GM10266 (cell line): ENCODE measurements around the gene ALAS1.

Experiments used
- DNase-seq: peaks from one replicate; pipeline ENCODE4 v3.0.0; 2012; ENCODE audit errors: extremely low spot score
- CTCF ChIP-seq: IDR thresholded peaks from 2 replicates; pipeline ENCODE4 v1.5.1; 2012; ENCODE audit warnings: mild to moderate bottlenecking, low read depth; ENCODE audit not compliant: control insufficient read depth, insufficient read depth; ENCODE audit errors: missing control alignments

The ALAS1 gene

DNA sequence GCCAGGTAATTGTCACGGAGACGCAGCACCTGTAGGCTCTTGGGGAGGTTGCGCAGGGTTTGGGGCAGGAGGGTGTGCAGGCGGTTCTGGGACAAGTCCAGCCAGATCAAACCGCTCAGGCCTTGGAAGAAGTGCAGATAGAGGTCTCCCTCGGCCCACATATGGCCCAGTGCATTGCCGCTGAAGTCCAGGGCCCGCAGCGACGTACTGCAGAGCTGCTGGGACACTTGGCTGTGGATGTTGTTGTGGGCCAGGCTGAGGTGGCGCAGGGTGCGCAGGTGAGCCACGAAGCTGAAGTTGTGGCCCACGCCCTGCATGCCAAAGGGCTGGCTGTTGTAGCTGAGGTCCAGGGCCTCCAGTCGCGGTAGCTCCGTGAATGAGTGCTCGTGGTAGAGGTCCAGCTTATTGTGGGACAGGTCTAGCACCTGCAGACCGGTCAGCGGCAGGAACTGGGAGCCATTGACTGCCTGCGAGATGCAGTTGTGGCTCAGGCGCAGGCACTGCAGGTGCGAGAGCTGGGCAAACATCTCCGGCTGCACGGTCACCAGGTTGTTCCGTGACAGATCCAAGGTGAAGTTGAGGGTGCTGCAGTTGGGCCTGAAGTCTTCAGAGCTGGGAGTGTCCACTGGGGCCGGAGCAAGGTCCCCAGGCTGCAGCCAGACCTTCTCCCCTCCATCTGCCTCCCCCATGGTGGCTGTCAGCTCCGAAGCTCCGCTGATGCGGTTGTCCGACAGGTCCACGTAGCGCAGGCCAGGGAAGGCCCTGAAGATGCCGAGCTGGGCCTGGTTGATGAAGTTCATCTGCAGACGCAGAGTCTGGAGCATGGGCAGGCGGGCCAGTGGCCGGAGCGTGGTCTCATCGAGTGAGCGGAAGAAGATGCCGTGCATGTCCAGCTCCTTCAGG, 24.6 kb downstream of the ALAS1 start:
- no peak for DNase-seq
- TF ChIP-seq CTCF = no peak

DNA sequence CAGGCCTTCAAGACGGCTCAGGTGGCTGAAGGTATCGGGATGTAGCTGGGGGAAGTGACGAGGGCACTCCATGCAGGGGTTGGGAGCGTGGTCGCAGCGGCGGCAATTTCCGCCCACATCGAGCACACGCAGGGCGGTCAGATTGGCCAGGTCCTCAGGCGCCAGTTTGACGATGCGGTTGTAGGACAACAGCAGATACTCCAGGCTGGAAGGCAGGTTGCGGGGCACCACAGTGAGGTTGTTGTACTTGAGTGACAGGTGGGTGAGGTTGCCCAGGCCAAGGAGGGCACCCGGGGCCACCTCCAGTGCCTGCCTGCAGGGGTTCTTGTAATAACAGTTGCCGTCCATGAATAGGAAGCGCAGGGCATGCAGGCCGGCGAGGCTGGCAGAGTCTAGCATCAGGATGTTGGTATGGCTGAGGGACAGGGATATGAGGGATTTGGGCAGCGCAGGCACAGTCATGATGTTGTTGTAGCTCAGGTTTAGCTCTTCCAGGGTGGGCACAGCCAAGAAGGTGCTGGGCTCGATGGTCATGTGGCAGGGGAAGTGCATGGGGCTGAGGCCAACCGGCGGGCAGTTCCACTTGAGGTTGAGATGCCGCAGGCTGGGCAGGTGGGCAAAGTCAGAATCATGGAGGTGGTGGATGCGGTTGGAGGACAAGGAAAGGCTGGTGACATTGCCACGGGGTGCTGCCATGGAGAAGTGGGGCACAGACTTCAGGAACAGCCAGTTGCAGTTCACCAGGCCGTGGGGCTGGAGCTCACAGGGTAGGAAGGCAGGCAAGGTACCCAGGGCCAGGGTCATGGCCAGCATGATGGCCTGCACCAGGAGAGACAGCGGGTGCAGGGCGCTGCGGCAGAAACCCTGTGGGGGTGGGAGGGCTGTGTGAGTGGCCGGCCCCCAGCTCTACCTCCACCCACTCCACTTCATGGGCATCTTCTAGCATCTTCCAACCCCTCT, 25.8 kb downstream of the ALAS1 start:
- DNase-seq = no peak

DNA sequence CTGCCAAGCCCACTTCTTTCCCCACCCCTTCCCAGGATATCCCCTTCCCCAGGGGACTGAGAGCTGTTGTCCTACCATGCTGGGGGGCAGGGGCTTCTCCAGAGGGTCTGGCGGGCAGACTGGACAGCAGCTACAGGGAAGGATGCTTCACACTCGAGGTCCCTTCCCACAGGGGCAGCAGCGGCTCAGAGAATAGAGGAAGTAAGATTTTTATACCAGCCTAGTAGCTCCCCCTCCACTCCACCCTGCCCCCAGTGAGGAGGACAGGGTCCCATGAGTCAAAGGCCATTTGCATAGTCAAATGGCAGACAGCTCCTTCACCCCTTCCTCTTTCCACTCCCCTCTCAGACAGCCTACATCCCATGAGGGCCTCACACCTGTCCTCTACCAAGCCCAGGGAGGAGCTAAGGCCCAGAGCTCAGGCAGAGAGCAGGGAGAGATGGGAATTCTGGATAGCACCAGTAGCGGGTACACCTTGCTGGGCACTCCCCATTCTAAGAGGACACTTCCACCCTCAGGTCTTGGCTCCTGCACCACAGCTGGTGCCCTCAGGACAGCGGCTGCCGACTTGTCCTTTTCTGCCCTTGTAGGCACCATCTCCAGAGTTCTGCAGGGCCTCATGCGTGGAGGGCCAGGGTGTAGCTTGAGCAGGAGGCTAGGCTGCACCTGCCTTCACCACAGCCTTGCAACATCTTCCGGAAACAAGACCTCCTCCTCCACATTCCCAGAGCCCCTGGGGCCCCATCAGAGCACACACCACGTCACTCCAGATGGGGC, 27.7 kb downstream of the ALAS1 start, which contains the start of gene TLR9:
TLR9 (minus strand) TSS at position 194 of the 777 bp plus-strand sequence; CDS start at position 78, 116 bp downstream.
- DNase-seq = peak; percentile 84
- no peak for TF ChIP-seq CTCF

More for the DNA sequence above, 25.8 kb downstream of the ALAS1 start:
- no peak for TF ChIP-seq CTCF

- no peak for TF ChIP-seq CTCF
- DNase-seq = no peak
These were observed 28.4 kb downstream of the ALAS1 start for GRCh38 chr3:52226229-52226817.

- TF ChIP-seq CTCF = peak; percentile 3
- DNase-seq = no peak
These were observed 29.2 kb downstream of the ALAS1 start for GRCh38 chr3:52227117-52227516.

GRCh38 chr3:52227766-52228165, 29.8 kb downstream of the ALAS1 start:
- no peak for DNase-seq
- TF ChIP-seq CTCF = no peak
